GM18873 (cell line): ENCODE measurements around the gene DCAF17.

Experiments
- ATAC-seq: cut with Tn5 transposase; IDR thresholded peaks from one replicate; pipeline ENCODE4 v1.9.1; 2021; ENCODE audit warnings: mild to moderate bottlenecking, moderate library complexity, moderate number of reproducible peaks; ENCODE audit not compliant: unreplicated experiment, low FRiP score

The DCAF17 gene

GRCh38 chr2:171434013-171434989, at the start of gene DCAF17:
TSS of gene DCAF17 (plus strand) at chr2:171434226. CDS start at chr2:171434578, 352 bp downstream.
- peak; percentile 87 for ATAC-seq

GRCh38 chr2:171386627-171387026, 47.4 kb upstream of the DCAF17 start:
- ATAC-seq, result no peak

GRCh38 chr2:171387052-171387451, 47.0 kb upstream of the DCAF17 start:
- no peak for ATAC-seq

GRCh38 chr2:171389325-171389724, 44.7 kb upstream of the DCAF17 start:
- ATAC-seq, result no peak

- ATAC-seq, result no peak
Observed at GRCh38 chr2:171389780-171390179, 44.2 kb upstream of the DCAF17 start.

- ATAC-seq, result no peak
Observed at GRCh38 chr2:171390941-171391516, 43.0 kb upstream of the DCAF17 start.

GRCh38 chr2:171391532-171391931, 42.5 kb upstream of the DCAF17 start:
- ATAC-seq, result no peak

- ATAC-seq, result no peak
Observed at GRCh38 chr2:171393487-171393886, 40.5 kb upstream of the DCAF17 start.

GRCh38 chr2:171394164-171394740, 39.8 kb upstream of the DCAF17 start:
- no peak for ATAC-seq

- no peak for ATAC-seq
Observed at GRCh38 chr2:171399292-171399691, 34.7 kb upstream of the DCAF17 start.

- ATAC-seq, result no peak
Observed at GRCh38 chr2:171400395-171400794, 33.6 kb upstream of the DCAF17 start.

- no peak for ATAC-seq
Observed at GRCh38 chr2:171401947-171402346, 32.1 kb upstream of the DCAF17 start.

GRCh38 chr2:171402906-171403580, 31.0 kb upstream of the DCAF17 start:
- no peak for ATAC-seq

GRCh38 chr2:171404261-171404660, 29.8 kb upstream of the DCAF17 start:
- no peak for ATAC-seq

GRCh38 chr2:171404719-171405118, 29.3 kb upstream of the DCAF17 start:
- ATAC-seq, result no peak

GRCh38 chr2:171405546-171405945, 28.5 kb upstream of the DCAF17 start:
- ATAC-seq, result no peak

GRCh38 chr2:171406044-171406443, 28.0 kb upstream of the DCAF17 start:
- peak; percentile 60 for ATAC-seq

GRCh38 chr2:171407030-171407675, 26.9 kb upstream of the DCAF17 start:
- ATAC-seq, result peak; percentile 56

GRCh38 chr2:171407676-171408044, 26.4 kb upstream of the DCAF17 start:
- no peak for ATAC-seq

- no peak for ATAC-seq
Observed at GRCh38 chr2:171409436-171409971, 24.5 kb upstream of the DCAF17 start.
